GM12873 (cell line): ENCODE measurements around the gene RGS7.

Source experiments
- CTCF ChIP-seq: IDR thresholded peaks from 2 replicates; pipeline ENCODE4 v1.5.1; 2012; ENCODE audit warnings: low read depth, mild to moderate bottlenecking, moderate library complexity, low read length, control low read depth; ENCODE audit not compliant: insufficient read depth; ENCODE audit errors: missing control alignments

RGS7 gene

GRCh38 chr1:240999826-241000225, 357.2 kb downstream of the RGS7 start:
- TF ChIP-seq CTCF: no peak

- TF ChIP-seq CTCF: no peak
Observed at GRCh38 chr1:240998441-240999015, 358.5 kb downstream of the RGS7 start.

GRCh38 chr1:240998024-240998423, 359.0 kb downstream of the RGS7 start:
- no peak for TF ChIP-seq CTCF

GRCh38 chr1:240993004-240993403, 364.0 kb downstream of the RGS7 start:
- no peak for TF ChIP-seq CTCF

GRCh38 chr1:240991230-240991629, 365.8 kb downstream of the RGS7 start:
- TF ChIP-seq CTCF: no peak

GRCh38 chr1:240987928-240988327, 369.1 kb downstream of the RGS7 start:
- no peak for TF ChIP-seq CTCF

- TF ChIP-seq CTCF: no peak
Observed at GRCh38 chr1:240985081-240985480, 371.9 kb downstream of the RGS7 start.

- no peak for TF ChIP-seq CTCF
Observed at GRCh38 chr1:240980342-240980741, 376.7 kb downstream of the RGS7 start.
